GM23338 (cell line): ENCODE data around the gene KCNK10. TPM values are rescaled to one million over a fixed set of nuclear protein-coding genes. Genes with fewer than 3 reads are reported as not detected.

ENCODE experiments used
- ATAC-seq: fragments of 200-7000 bp; cut with Tn5 transposase; 3 replicates; pipeline ENCODE4 v1.9.1; 2020
- DNase-seq: peaks from one replicate; pipeline ENCODE4 v3.0.0-alpha.2; 2015; ENCODE audit warnings: low spot score
- H2AFZ ChIP-seq: fragments of 200-600 bp; sonication (generic); 2 replicates; pipeline ENCODE4 v1.8.0; 2016; ENCODE audit warnings: antibody characterized with exemption, mild to moderate bottlenecking, moderate library complexity
- H3F3A ChIP-seq: fragments of 200-600 bp; sonication (generic); replicated peaks from 2 replicates; pipeline ENCODE4 v1.8.0; 2017; ENCODE audit warnings: antibody characterized with exemption, mixed run types, low read depth
- H3K27ac ChIP-seq: fragments of 200-600 bp; sonication (generic); 2 replicates; pipeline ENCODE4 v1.6.1; 2016; ENCODE audit warnings: low read depth
- H3K27me3 ChIP-seq: fragments of 200-600 bp; sonication (generic); 2 replicates; pipeline ENCODE4 v1.8.0; 2016; ENCODE audit warnings: mild to moderate bottlenecking, mixed run types, moderate library complexity; ENCODE audit not compliant: insufficient read depth
- H3K36me3 ChIP-seq: fragments of 200-600 bp; sonication (generic); 2 replicates; pipeline ENCODE4 v1.8.0; 2016; ENCODE audit warnings: mild to moderate bottlenecking; ENCODE audit not compliant: insufficient read depth
- H3K4me1 ChIP-seq: fragments of 200-600 bp; sonication (generic); 2 replicates; pipeline ENCODE4 v1.8.0; 2016; ENCODE audit warnings: mild to moderate bottlenecking, moderate library complexity; ENCODE audit not compliant: insufficient read depth
- H3K4me2 ChIP-seq: fragments of 200-600 bp; sonication (generic); 2 replicates; pipeline ENCODE4 v1.7.1; 2017; ENCODE audit warnings: mixed run types
- H3K4me3 ChIP-seq: fragments of 200-600 bp; sonication (generic); 2 replicates; pipeline ENCODE4 v1.6.1; 2016; ENCODE audit warnings: mixed run types
- H3K79me2 ChIP-seq: fragments of 200-600 bp; sonication (generic); replicated peaks from 2 replicates; pipeline ENCODE4 v1.8.0; 2017; ENCODE audit warnings: mild to moderate bottlenecking; ENCODE audit not compliant: insufficient read depth
- H3K9me2 ChIP-seq: fragments of 200-600 bp; sonication (generic); 2 replicates; pipeline ENCODE4 v1.8.0; 2017; ENCODE audit not compliant: insufficient read depth
- H4K20me1 ChIP-seq: fragments of 200-600 bp; sonication (generic); replicated peaks from 2 replicates; pipeline ENCODE4 v1.8.0; 2017; ENCODE audit warnings: mild to moderate bottlenecking; ENCODE audit not compliant: insufficient read depth
- H3K27ac Mint-ChIP-seq: 2 replicates; pipeline ENCODE4 v1.8.0; 2020; ENCODE audit warnings: inconsistent platforms, mild to moderate bottlenecking, moderate library complexity, mixed read lengths
- H3K27me3 Mint-ChIP-seq: 3 replicates; pipeline ENCODE4 v1.8.0; 2022; ENCODE audit warnings: low read depth, mild to moderate bottlenecking, moderate library complexity, mixed read lengths, inconsistent platforms; ENCODE audit not compliant: insufficient read depth, poor library complexity
- H3K36me3 Mint-ChIP-seq: 3 replicates; pipeline ENCODE4 v1.8.0; 2021; ENCODE audit warnings: low read depth, mild to moderate bottlenecking, inconsistent platforms, moderate library complexity, mixed read lengths
- H3K4me1 Mint-ChIP-seq: 3 replicates; pipeline ENCODE4 v1.8.0; 2020; ENCODE audit warnings: mild to moderate bottlenecking, inconsistent platforms, mixed read lengths
- H3K4me3 Mint-ChIP-seq: 3 replicates; pipeline ENCODE4 v1.8.0; 2021; ENCODE audit warnings: moderate library complexity, mild to moderate bottlenecking, inconsistent platforms, mixed read lengths
- H3K9me3 Mint-ChIP-seq: 3 replicates; pipeline ENCODE4 v1.8.0; 2020; ENCODE audit warnings: moderate library complexity, mild to moderate bottlenecking, inconsistent platforms, mixed read lengths
- CREB1 ChIP-seq: fragments of 250-450 bp; sonication (Bioruptor Pico); IDR thresholded peaks from 2 replicates; pipeline ENCODE4 v1.5.0; 2020; ENCODE audit warnings: low read depth, mild to moderate bottlenecking, moderate library complexity
- CTCF ChIP-seq, 2 experiments: fragments of 200-600 bp in 1 of 2; sonication (generic) in 1 of 2; conservative IDR thresholded peaks; 2 replicates each; pipeline versions ENCODE4 v1.5.1 to v1.6.1; 2016 to 2017; ENCODE audit warnings: antibody characterized with exemption in 2 of 2, low read depth in 2 of 2, mild to moderate bottlenecking in 2 of 2, moderate library complexity in 1 of 2
- EZH2 ChIP-seq: fragments of 200-600 bp; sonication (generic); IDR thresholded peaks from one replicate; pipeline ENCODE4 v1.8.0; 2017; ENCODE audit warnings: antibody characterized with exemption, mild to moderate bottlenecking, low read depth; ENCODE audit not compliant: unreplicated experiment
- EZH2phosphoT487 ChIP-seq: fragments of 200-600 bp; sonication (generic); IDR thresholded peaks from one replicate; pipeline ENCODE4 v1.8.1; 2018; ENCODE audit warnings: antibody characterized with exemption; ENCODE audit not compliant: unreplicated experiment
- JUNB ChIP-seq: IDR thresholded peaks from one replicate; pipeline ENCODE4 v1.6.1; 2016; ENCODE audit warnings: antibody characterized with exemption; ENCODE audit not compliant: unreplicated experiment
- NANOG ChIP-seq: IDR thresholded peaks from 2 replicates; pipeline ENCODE4 v1.6.1; 2016; ENCODE audit warnings: antibody characterized with exemption, borderline replicate concordance
- POLR2AphosphoS5 ChIP-seq: IDR thresholded peaks from 2 replicates; pipeline ENCODE4 v1.6.1; 2016; ENCODE audit warnings: antibody characterized with exemption, low read depth
- ZNF331 ChIP-seq: fragments of 250-450 bp; sonication (Bioruptor Pico); IDR thresholded peaks from 2 replicates; pipeline ENCODE4 v1.5.0; 2020; ENCODE audit warnings: low read depth, mild to moderate bottlenecking, moderate library complexity
- ZNF462 ChIP-seq: fragments of 250-450 bp; sonication (Bioruptor Pico); IDR thresholded peaks from 2 replicates; pipeline ENCODE4 v1.5.0; 2020; ENCODE audit warnings: mild to moderate bottlenecking, moderate library complexity
- polyA plus RNA-seq: library from polyadenylated mRNA; unstranded; fragments of >200 nt; fragmentation: Nextera tagmentation; extraction: Ambion mirVana; gene quantifications from 2 replicates; pipeline ENCODE4 v1.2.1, GENCODE V29; 2016
- total RNA-seq: library from RNA; depleted of rRNA; stranded (reverse); fragments of >200 nt; shearing (Covaris generic); gene quantifications from 2 replicates; pipeline ENCODE4 v1.2.3, GENCODE V29; 2014
- TF ChIP-seq, protein P1 (sequence below): IDR thresholded peaks from 2 replicates; pipeline ENCODE4 v1.6.1; 2016; ENCODE audit warnings: antibody characterized with exemption

The KCNK10 gene
- total and polyA plus RNA-seq, 2 experiments from 2014 or later: 0.29 to 1.0 TPM

DNA sequence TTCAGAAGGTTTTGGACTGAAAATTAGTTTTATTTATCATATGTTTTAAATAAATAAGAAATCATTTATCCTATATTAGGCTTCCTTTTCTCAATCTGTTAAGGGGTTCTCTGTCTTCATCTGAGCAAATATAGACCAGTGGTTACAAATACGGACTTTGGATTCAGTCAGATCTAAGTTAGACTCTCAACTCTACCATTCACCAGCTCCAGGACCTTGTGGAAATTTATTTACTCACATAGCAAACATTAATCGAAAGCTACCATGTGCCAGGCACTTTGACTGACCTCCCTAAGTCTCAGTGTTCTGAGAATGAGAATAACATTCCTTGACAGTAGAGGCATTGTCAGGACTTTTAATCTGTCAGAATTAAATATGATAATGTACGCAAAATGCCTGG lies 22.3 kb downstream of the KCNK10 start:
- Histone ChIP-seq H3K27ac (no peak overlapping the region), H3K4me2 (no peak overlapping the region), H3K79me2 (no peaks in the 10 kb centered on the region), H3K4me3 (no peak overlapping the region), H3K4me1 (no peaks in the 10 kb centered on the region), H3K9me2 (0 out of 2 replicates have a peak, but pooled peaks cover 5% of the 10 kb centered on the region), H2AFZ (no peak overlapping the region), H4K20me1 (no peaks in the 10 kb centered on the region), H3K36me3 (no peaks in the 10 kb centered on the region), H3K27me3 (no peaks in the 10 kb centered on the region), H3F3A (no peaks in the 10 kb centered on the region)
- no peak overlapping the region for H3K4me3 Mint-ChIP-seq
- no peak overlapping the region for H3K27ac Mint-ChIP-seq
- H3K4me1 Mint-ChIP-seq: no peaks in the 10 kb centered on the region
- H3K36me3 Mint-ChIP-seq: no peaks in the 10 kb centered on the region
- ATAC-seq (no peak), DNase-seq (no peak)
- TF ChIP-seq POLR2AphosphoS5 (no peak), EZH2 (no peak), ZNF331 (no peak)
- H3K9me3 Mint-ChIP-seq: no peaks in the 10 kb centered on the region
- no peaks in the 10 kb centered on the region for H3K27me3 Mint-ChIP-seq

DNA sequence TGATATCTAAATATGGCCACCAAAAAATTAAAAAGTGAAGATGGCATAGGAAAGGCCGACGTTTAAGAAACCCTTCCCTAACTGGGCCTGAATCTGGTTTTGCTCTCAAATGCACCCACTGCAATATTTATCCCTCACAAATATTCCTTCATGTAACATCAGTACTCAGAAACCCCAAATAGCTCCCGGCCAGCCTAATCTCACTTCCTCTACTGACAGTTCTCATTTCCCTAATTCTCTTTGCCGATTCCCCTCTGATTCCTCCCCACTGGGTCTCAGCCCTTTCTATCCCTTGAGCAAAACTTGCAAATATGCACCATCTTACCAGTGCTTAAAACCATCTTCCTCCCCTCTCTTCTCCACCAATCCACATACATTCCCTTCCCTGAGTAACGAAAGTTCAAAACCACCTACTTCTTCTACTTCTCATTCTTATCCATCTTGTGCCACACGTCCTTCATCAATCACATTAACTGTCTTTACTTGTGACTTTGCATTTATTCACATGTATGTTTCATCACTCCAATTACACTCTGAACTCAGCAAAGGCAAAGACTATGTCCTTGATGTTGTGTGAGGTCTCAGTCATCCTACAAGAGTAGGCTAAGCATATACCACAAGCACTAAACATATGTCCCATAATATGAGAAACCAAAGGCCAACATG lies 23.1 kb downstream of the KCNK10 start:
- H3K4me3 Mint-ChIP-seq: no peak overlapping the region
- Histone ChIP-seq H3K4me2 (no peak overlapping the region), H3F3A (no peaks in the 10 kb centered on the region), H3K36me3 (no peaks in the 10 kb centered on the region), H3K79me2 (no peaks in the 10 kb centered on the region), H4K20me1 (no peaks in the 10 kb centered on the region), H3K27ac (no peak overlapping the region), H3K4me1 (no peaks in the 10 kb centered on the region), H2AFZ (no peak overlapping the region), H3K4me3 (no peak overlapping the region), H3K27me3 (no peaks in the 10 kb centered on the region), H3K9me2 (0 out of 2 replicates have a peak, but pooled peaks cover 4% of the 10 kb centered on the region)
- DNase-seq (no peak), ATAC-seq (no peak)
- H3K27me3 Mint-ChIP-seq: no peaks in the 10 kb centered on the region
- TF ChIP-seq EZH2: no peak
- no peak for TF ChIP-seq EZH2phosphoT487
- no peak for TF ChIP-seq CREB1 (CRISPR knock-in tag)
- no peak for TF ChIP-seq POLR2AphosphoS5
- TF ChIP-seq CTCF (conservative IDR thresholded peaks at IDR 0.05; ENCODE audit: low read depth in 2 of 2): no peak
- no peak for TF ChIP-seq ZNF331
- TF ChIP-seq NANOG: no peak
- no peak for TF ChIP-seq JUNB
- TF ChIP-seq, protein P1, sequence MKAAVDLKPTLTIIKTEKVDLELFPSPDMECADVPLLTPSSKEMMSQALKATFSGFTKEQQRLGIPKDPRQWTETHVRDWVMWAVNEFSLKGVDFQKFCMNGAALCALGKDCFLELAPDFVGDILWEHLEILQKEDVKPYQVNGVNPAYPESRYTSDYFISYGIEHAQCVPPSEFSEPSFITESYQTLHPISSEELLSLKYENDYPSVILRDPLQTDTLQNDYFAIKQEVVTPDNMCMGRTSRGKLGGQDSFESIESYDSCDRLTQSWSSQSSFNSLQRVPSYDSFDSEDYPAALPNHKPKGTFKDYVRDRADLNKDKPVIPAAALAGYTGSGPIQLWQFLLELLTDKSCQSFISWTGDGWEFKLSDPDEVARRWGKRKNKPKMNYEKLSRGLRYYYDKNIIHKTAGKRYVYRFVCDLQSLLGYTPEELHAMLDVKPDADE: no peak
- TF ChIP-seq ZNF462 (CRISPR knock-in tag): no peak
- H3K9me3 Mint-ChIP-seq: no peaks in the 10 kb centered on the region
- H3K4me1 Mint-ChIP-seq: no peaks in the 10 kb centered on the region
- no peak overlapping the region for H3K27ac Mint-ChIP-seq
- no peaks in the 10 kb centered on the region for H3K36me3 Mint-ChIP-seq
